Measurements from ENCODE around the gene FIP1L1.

- TF ChIP-seq CTCF (conservative IDR thresholded peaks at IDR 0.05 in 1 of 2, IDR thresholded peaks at IDR 0.05 in 1 of 2; ENCODE audit: extremely low read depth in 1 of 2, insufficient read depth in 1 of 2, low read depth in 1 of 2, low read length in 2 of 2) (no peak), EZH2 (IDR thresholded peaks at IDR 0.05; ENCODE audit: borderline replicate concordance, low read length) (no peak)
These were observed 15.3 kb upstream of the FIP1L1 start for GRCh38 chr4:53362093-53362492.

Measured in mammary epithelial cell (primary cell).